Measurements from ENCODE around the gene ARHGEF7.
"Not testable (repeated sequence)": the region's sequence is repeated elsewhere in the genome, so short reads cannot be mapped to it uniquely, and the experiment has no call there.

ARHGEF7 gene

GRCh38 chr13:111186305-111186935, 71.3 kb downstream of the ARHGEF7 start:
- peaks cover 17% of the 10 kb centered on the region for H3K36me3 ChIP-seq (ENCODE audit: insufficient read depth, insufficient read length, low read length)
- DNase-seq (ENCODE audit: low read depth, low spot score) = no peak
- peaks cover 4% of the 10 kb centered on the region for H3K4me1 ChIP-seq (ENCODE audit: insufficient read depth, insufficient read length)
- H3K9ac ChIP-seq (ENCODE audit: insufficient read length, low read depth) = no peak overlapping the region
- TF ChIP-seq YY1 (IDR thresholded peaks at IDR 0.05; ENCODE audit: insufficient read depth, insufficient read length) = no peak
- TF ChIP-seq SUZ12 (IDR thresholded peaks at IDR 0.05; ENCODE audit: extremely low read depth, insufficient read depth, insufficient read length) = no peak
- no peak for TF ChIP-seq ZNF274 (IDR thresholded peaks at IDR 0.05; ENCODE audit: low read depth, low read length)
- H3K4me3 ChIP-seq (ENCODE audit: insufficient read length, low read depth) = no peak overlapping the region
- no peaks in the 10 kb centered on the region for H3K9me3 ChIP-seq (ENCODE audit: insufficient read depth, low read length)
- no peaks in the 10 kb centered on the region for H3K27me3 ChIP-seq (ENCODE audit: insufficient read depth, insufficient read length)

GRCh38 chr13:111187960-111188541, 72.9 kb downstream of the ARHGEF7 start:
- TF ChIP-seq YY1 (IDR thresholded peaks at IDR 0.05; ENCODE audit: insufficient read depth, insufficient read length) (no peak), ZNF274 (IDR thresholded peaks at IDR 0.05; ENCODE audit: low read depth, low read length) (no peak), SUZ12 (IDR thresholded peaks at IDR 0.05; ENCODE audit: extremely low read depth, insufficient read depth, insufficient read length) (no peak)
- Histone ChIP-seq H3K36me3 (ENCODE audit: insufficient read depth, insufficient read length, low read length) (peaks cover 15% of the 10 kb centered on the region), H3K27me3 (ENCODE audit: insufficient read depth, insufficient read length) (no peaks in the 10 kb centered on the region), H3K9me3 (ENCODE audit: insufficient read depth, low read length) (no peaks in the 10 kb centered on the region), H3K4me3 (ENCODE audit: insufficient read length, low read depth) (no peak overlapping the region), H3K9ac (ENCODE audit: insufficient read length, low read depth) (no peak overlapping the region), H3K4me1 (ENCODE audit: insufficient read depth, insufficient read length) (peaks cover 4% of the 10 kb centered on the region)
- DNase-seq (ENCODE audit: low read depth, low spot score) = no peak

GRCh38 chr13:111189064-111189505, 74.0 kb downstream of the ARHGEF7 start:
- not testable (repeated sequence) for H3K4me3 ChIP-seq (ENCODE audit: insufficient read length, low read depth); H3K4me1 ChIP-seq (ENCODE audit: insufficient read depth, insufficient read length); DNase-seq (ENCODE audit: low read depth, low spot score); H3K9ac ChIP-seq (ENCODE audit: insufficient read length, low read depth); H3K27me3 ChIP-seq (ENCODE audit: insufficient read depth, insufficient read length); H3K9me3 ChIP-seq (ENCODE audit: insufficient read depth, low read length)
- H3K36me3 ChIP-seq (ENCODE audit: insufficient read depth, insufficient read length, low read length) = peaks cover 15% of the 10 kb centered on the region

- H3K9ac ChIP-seq (ENCODE audit: insufficient read length, low read depth); H3K27me3 ChIP-seq (ENCODE audit: insufficient read depth, insufficient read length); H3K4me1 ChIP-seq (ENCODE audit: insufficient read depth, insufficient read length); H3K9me3 ChIP-seq (ENCODE audit: insufficient read depth, low read length); DNase-seq (ENCODE audit: low read depth, low spot score); H3K4me3 ChIP-seq (ENCODE audit: insufficient read length, low read depth): not testable (repeated sequence)
- peaks cover 15% of the 10 kb centered on the region for H3K36me3 ChIP-seq (ENCODE audit: insufficient read depth, insufficient read length, low read length)
Measured at GRCh38 chr13:111189516-111189915, 74.4 kb downstream of the ARHGEF7 start.

- H3K36me3 ChIP-seq (ENCODE audit: insufficient read depth, insufficient read length, low read length); H3K9me3 ChIP-seq (ENCODE audit: insufficient read depth, low read length); DNase-seq (ENCODE audit: low read depth, low spot score): not testable (repeated sequence)
Measured at GRCh38 chr13:111193223-111193622, 78.1 kb downstream of the ARHGEF7 start.

GRCh38 chr13:111194651-111195050, 79.5 kb downstream of the ARHGEF7 start:
- not testable (repeated sequence) for H3K9me3 ChIP-seq (ENCODE audit: insufficient read depth, low read length); H3K36me3 ChIP-seq (ENCODE audit: insufficient read depth, insufficient read length, low read length); H3K9ac ChIP-seq (ENCODE audit: insufficient read length, low read depth); H3K4me1 ChIP-seq (ENCODE audit: insufficient read depth, insufficient read length); H3K4me3 ChIP-seq (ENCODE audit: insufficient read length, low read depth); DNase-seq (ENCODE audit: low read depth, low spot score); H3K27me3 ChIP-seq (ENCODE audit: insufficient read depth, insufficient read length)

More at GRCh38 chr13:111193223-111193622, 78.1 kb downstream of the ARHGEF7 start:
- not testable (repeated sequence) for H3K9ac ChIP-seq (ENCODE audit: insufficient read length, low read depth); H3K4me1 ChIP-seq (ENCODE audit: insufficient read depth, insufficient read length); H3K27me3 ChIP-seq (ENCODE audit: insufficient read depth, insufficient read length); H3K4me3 ChIP-seq (ENCODE audit: insufficient read length, low read depth)

GRCh38 chr13:111198732-111199378, 83.7 kb downstream of the ARHGEF7 start:
- H3K4me3 ChIP-seq (ENCODE audit: insufficient read length, low read depth); H3K9me3 ChIP-seq (ENCODE audit: insufficient read depth, low read length); H3K27me3 ChIP-seq (ENCODE audit: insufficient read depth, insufficient read length); H3K36me3 ChIP-seq (ENCODE audit: insufficient read depth, insufficient read length, low read length); DNase-seq (ENCODE audit: low read depth, low spot score); H3K9ac ChIP-seq (ENCODE audit: insufficient read length, low read depth): not testable (repeated sequence)
- H3K4me1 ChIP-seq (ENCODE audit: insufficient read depth, insufficient read length) = peaks cover 10% of the 10 kb centered on the region

GRCh38 chr13:111201304-111201940, 86.3 kb downstream of the ARHGEF7 start:
- no peak overlapping the region for H3K4me3 ChIP-seq (ENCODE audit: insufficient read length, low read depth)
- no peaks in the 10 kb centered on the region for H3K27me3 ChIP-seq (ENCODE audit: insufficient read depth, insufficient read length)
- H3K4me1 ChIP-seq (ENCODE audit: insufficient read depth, insufficient read length) = peaks cover 20% of the 10 kb centered on the region
- no peak overlapping the region for H3K9ac ChIP-seq (ENCODE audit: insufficient read length, low read depth)
- TF ChIP-seq ZNF274 (IDR thresholded peaks at IDR 0.05; ENCODE audit: low read depth, low read length) (no peak), YY1 (IDR thresholded peaks at IDR 0.05; ENCODE audit: insufficient read depth, insufficient read length) (no peak), SUZ12 (IDR thresholded peaks at IDR 0.05; ENCODE audit: extremely low read depth, insufficient read depth, insufficient read length) (no peak)
- DNase-seq (ENCODE audit: low read depth, low spot score) = no peak
- H3K36me3 ChIP-seq (ENCODE audit: insufficient read depth, insufficient read length, low read length) = peaks cover 7% of the 10 kb centered on the region
- H3K9me3 ChIP-seq (ENCODE audit: insufficient read depth, low read length) = no peaks in the 10 kb centered on the region; the same call in 1 of the 2 replicates
